IMR-90 (cell line): ENCODE measurements around the gene TVP23A. TPM values are rescaled to one million over a fixed set of nuclear protein-coding genes. Genes with fewer than 3 reads are reported as not detected.

Source experiments
- ATAC-seq: fragments of 200-7000 bp; cut with Tn5 transposase; 2 replicates; pipeline ENCODE4 v1.9.1; 2020; ENCODE audit warnings: low read depth, mild to moderate bottlenecking, moderate library complexity
- BruUV-seq: library from RNA; stranded (reverse); fragments of 400-500 nt; replicated peaks from 2 replicates; lab custom pipeline; 2021; lab: Mats Ljungman, UMichigan
- CTCF ChIA-PET: fragments of 300-600 bp; formaldehyde crosslinking; extraction: SDS; loops from one replicate; lab custom pipeline; 2021; ENCODE audit warnings: antibody characterized with exemption; lab: Yijun Ruan, JAX
- POLR2A ChIA-PET: fragments of 300-600 bp; sonication (Branson Sonifier 250); formaldehyde crosslinking; loops from one replicate; lab custom pipeline; 2022; ENCODE audit warnings: antibody characterized with exemption; ENCODE audit not compliant: unreplicated experiment; lab: Charles Lee
- DNase-seq: peaks from one replicate; pipeline ENCODE4 v3.0.0; 2013
- H2AFZ ChIP-seq: replicated peaks from 2 replicates; pipeline ENCODE3; 2013; ENCODE audit warnings: low read length, mild to moderate bottlenecking; ENCODE audit not compliant: poor library complexity
- H2AK5ac ChIP-seq: 2 replicates; pipeline ENCODE4 v1.6.1; 2013; ENCODE audit warnings: low read depth, low read length, inconsistent platforms
- H2AK9ac ChIP-seq: replicated peaks from 2 replicates; pipeline ENCODE3; 2013; ENCODE audit warnings: mild to moderate bottlenecking, low read depth, low read length, moderate library complexity; ENCODE audit not compliant: poor library complexity
- H2BK120ac ChIP-seq: 2 replicates; pipeline ENCODE4 v1.6.1; 2013; ENCODE audit warnings: low read depth, low read length, inconsistent platforms
- H2BK15ac ChIP-seq: 3 replicates; pipeline ENCODE4 v1.6.1; 2013; ENCODE audit warnings: low read depth, low read length, inconsistent platforms
- H2BK20ac ChIP-seq: 2 replicates; pipeline ENCODE4 v1.6.1; 2013; ENCODE audit warnings: low read depth, mild to moderate bottlenecking, inconsistent platforms, low read length, moderate library complexity
- H2BK5ac ChIP-seq: 2 replicates; pipeline ENCODE4 v1.6.1; 2013; ENCODE audit warnings: mild to moderate bottlenecking, low read depth, low read length, inconsistent platforms; ENCODE audit not compliant: poor library complexity, severe bottlenecking
- H3K14ac ChIP-seq: replicated peaks from 2 replicates; pipeline ENCODE4 v1.6.1; 2013; ENCODE audit warnings: low read depth, low read length, inconsistent platforms
- H3K18ac ChIP-seq: 2 replicates; pipeline ENCODE4 v1.6.1; 2013; ENCODE audit warnings: low read depth, low read length, control low read depth
- H3K23ac ChIP-seq: 2 replicates; pipeline ENCODE4 v1.6.1; 2013; ENCODE audit warnings: low read depth, low read length, inconsistent platforms
- H3K27ac ChIP-seq: 2 replicates; pipeline ENCODE4 v1.5.1; 2013; ENCODE audit warnings: mild to moderate bottlenecking, control low read depth, low read length; ENCODE audit not compliant: insufficient read depth
- H3K27me3 ChIP-seq: 2 replicates; pipeline ENCODE4 v1.6.1; 2013; ENCODE audit warnings: low read length; ENCODE audit not compliant: control insufficient read depth, insufficient read depth
- H3K36me3 ChIP-seq: 2 replicates; pipeline ENCODE4 v1.6.1; 2013; ENCODE audit warnings: low read length, mixed read lengths; ENCODE audit not compliant: control insufficient read depth, insufficient read depth
- H3K4ac ChIP-seq: 2 replicates; pipeline ENCODE4 v1.6.1; 2013; ENCODE audit warnings: low read depth, low read length, inconsistent platforms
- H3K4me1 ChIP-seq: 2 replicates; pipeline ENCODE4 v1.6.1; 2013; ENCODE audit warnings: low read length, mixed read lengths; ENCODE audit not compliant: control insufficient read depth, insufficient read depth
- H3K4me2 ChIP-seq: 2 replicates; pipeline ENCODE4 v1.6.1; 2013; ENCODE audit warnings: low read depth, mild to moderate bottlenecking, control low read depth, low read length, moderate library complexity
- H3K4me3 ChIP-seq: 2 replicates; pipeline ENCODE4 v1.5.1; 2013; ENCODE audit warnings: low read depth, mild to moderate bottlenecking, control low read depth, low read length, moderate library complexity; ENCODE audit not compliant: insufficient read depth
- H3K56ac ChIP-seq: 2 replicates; pipeline ENCODE4 v1.6.1; 2013; ENCODE audit warnings: low read length, inconsistent platforms; ENCODE audit not compliant: insufficient read depth; ENCODE audit errors: extremely low read depth
- H3K79me1 ChIP-seq, 2 experiments: 2 replicates each; pipeline ENCODE4 v1.6.1; 2013; ENCODE audit warnings: low read length in 2 of 2, inconsistent platforms in 1 of 2, low read depth in 1 of 2
- H3K9ac ChIP-seq: 2 replicates; pipeline ENCODE4 v1.6.1; 2013; ENCODE audit warnings: low read depth, low read length, control low read depth
- H3K9me1 ChIP-seq: 2 replicates; pipeline ENCODE4 v1.6.1; 2013; ENCODE audit warnings: low read length, inconsistent platforms; ENCODE audit not compliant: insufficient read depth
- H3K9me3 ChIP-seq: 2 replicates; pipeline ENCODE4 v1.6.1; 2013; ENCODE audit warnings: low read length; ENCODE audit not compliant: control insufficient read depth, insufficient read depth
- H4K20me1 ChIP-seq: 2 replicates; pipeline ENCODE4 v1.6.1; 2013; ENCODE audit warnings: low read length, inconsistent platforms; ENCODE audit not compliant: insufficient read depth
- H4K5ac ChIP-seq: 2 replicates; pipeline ENCODE4 v1.6.1; 2013; ENCODE audit warnings: mild to moderate bottlenecking, low read depth, low read length, control low read depth
- H4K8ac ChIP-seq, 2 experiments: 2 replicates each; pipeline ENCODE4 v1.6.1; 2013; ENCODE audit warnings: low read depth in 2 of 2, low read length in 2 of 2, control low read depth in 1 of 2, inconsistent platforms in 1 of 2
- H4K91ac ChIP-seq: 2 replicates; pipeline ENCODE4 v1.6.1; 2013; ENCODE audit warnings: low read depth, low read length, inconsistent platforms; ENCODE audit not compliant: insufficient read depth
- BHLHE40 ChIP-seq: fragments of 150-350 bp; IDR thresholded peaks from 2 replicates; pipeline ENCODE4 v1.6.1; 2016; ENCODE audit warnings: mild to moderate bottlenecking, low read depth, low read length
- CEBPB ChIP-seq: IDR thresholded peaks from 2 replicates; pipeline ENCODE4 v1.6.1; 2012; ENCODE audit warnings: low read depth, low read length, improper control_type of control experiment
- CHD1 ChIP-seq: IDR thresholded peaks from 2 replicates; pipeline ENCODE4 v1.6.1; 2012; ENCODE audit warnings: low read depth, low read length, improper control_type of control experiment
- ELK1 ChIP-seq: fragments of 150-350 bp; IDR thresholded peaks from 2 replicates; pipeline ENCODE4 v1.6.1; 2016; ENCODE audit warnings: low read depth, mild to moderate bottlenecking, low read length, moderate library complexity, borderline replicate concordance
- FOS ChIP-seq: fragments of 150-350 bp; IDR thresholded peaks from 2 replicates; pipeline ENCODE4 v1.6.1; 2016; ENCODE audit warnings: low read depth, low read length
- MAFK ChIP-seq: IDR thresholded peaks from 2 replicates; pipeline ENCODE4 v1.6.1; 2012; ENCODE audit warnings: low read depth, low read length, improper control_type of control experiment
- MAZ ChIP-seq: IDR thresholded peaks from 2 replicates; pipeline ENCODE4 v1.6.1; 2012; ENCODE audit warnings: low read depth, mild to moderate bottlenecking, low read length, improper control_type of control experiment, moderate library complexity, borderline replicate concordance
- MXI1 ChIP-seq: IDR thresholded peaks from 2 replicates; pipeline ENCODE4 v1.6.1; 2012; ENCODE audit warnings: low read depth, mild to moderate bottlenecking, low read length, moderate library complexity, borderline replicate concordance
- NFE2L2 ChIP-seq: fragments of 150-350 bp; IDR thresholded peaks from 2 replicates; pipeline ENCODE4 v1.6.1; 2016; ENCODE audit warnings: low read depth, mild to moderate bottlenecking, low read length
- POLR2A ChIP-seq: IDR thresholded peaks from 2 replicates; pipeline ENCODE4 v1.6.1; 2012; ENCODE audit warnings: mild to moderate bottlenecking, low read depth, low read length
- RAD21 ChIP-seq: IDR thresholded peaks from 2 replicates; pipeline ENCODE4 v1.6.1; 2012; ENCODE audit warnings: low read length, improper control_type of control experiment
- RCOR1 ChIP-seq: IDR thresholded peaks from 2 replicates; pipeline ENCODE4 v1.6.1; 2012; ENCODE audit warnings: mild to moderate bottlenecking, low read length, improper control_type of control experiment; ENCODE audit not compliant: insufficient replicate concordance
- RFX5 ChIP-seq: IDR thresholded peaks from 2 replicates; pipeline ENCODE4 v1.8.0; 2012; ENCODE audit warnings: low read depth, mild to moderate bottlenecking, low read length, moderate library complexity
- SMC3 ChIP-seq: fragments of 150-350 bp; IDR thresholded peaks from 2 replicates; pipeline ENCODE4 v1.6.1; 2016; ENCODE audit warnings: low read depth, mild to moderate bottlenecking, antibody characterized with exemption, low read length, moderate library complexity
- USF2 ChIP-seq: fragments of 150-350 bp; IDR thresholded peaks from 2 replicates; pipeline ENCODE4 v1.6.1; 2017; ENCODE audit warnings: mild to moderate bottlenecking, antibody characterized with exemption, low read length, low read depth
- WGBS, 2 experiments: methylation state at CpG; one replicate each; pipeline versions ENCODE4 v1.1.5 to v1.1.7; 2013; ENCODE audit warnings: missing lambda C conversion rate in 2 of 2; ENCODE audit not compliant: insufficient read length in 1 of 2; ENCODE audit errors: extremely low coverage in 2 of 2; 5-methylcytosine and 5-hydroxymethylcytosine counted together
- dilution Hi-C: fragments of 300-500 bp; cut with HindIII; formaldehyde crosslinking; loops from one replicate; pipeline ENCODE4 v1.14.3; 2018; ENCODE audit warnings: low sequenced_read_pairs; ENCODE audit not compliant: unreplicated experiment
- in situ Hi-C: fragments of 300-500 bp; cut with MboI; formaldehyde crosslinking; loops from 3 replicates; pipeline ENCODE4 v1.14.3; 2019; ENCODE audit warnings: low sequenced_read_pairs, inconsistent platforms, mixed read lengths
- intact Hi-C: fragments of 100-400 bp; cut with micrococcal nuclease; formaldehyde crosslinking; loops from 2 replicates; pipeline ENCODE4 v1.10.0; 2022
- polyA plus RNA-seq, 3 experiments: library from polyadenylated mRNA; depleted of rRNA; stranded (reverse); fragments of >200 nt; gene quantifications; 2 replicates each; pipeline ENCODE4 v1.2.3, GENCODE V29; 2012; ENCODE audit warnings: low replicate concordance in 1 of 3
- total RNA-seq: library from RNA; depleted of rRNA; stranded (reverse); fragments of >200 nt; gene quantifications from 2 replicates; pipeline ENCODE4 v1.2.3, GENCODE V29; 2012
- TF ChIP-seq, protein P1 (sequence below): conservative IDR thresholded peaks from 2 replicates; pipeline ENCODE4 v1.5.1; 2012; ENCODE audit warnings: mild to moderate bottlenecking, low read depth, low read length, improper control_type of control experiment

The TVP23A gene
- total and polyA plus RNA-seq, 2 of the 4 experiments (the other 2 are of a cell fraction), result not detected

- no peak overlapping the region for H3K23ac ChIP-seq
- no peak for DNase-seq
- no peak overlapping the region for H3K4me2 ChIP-seq
- ChIA-PET POLR2A (no interaction called here), CTCF (no interaction called here)
- intact Hi-C loops (no loop called here), in situ Hi-C loops (no loop called here), dilution Hi-C loops (no loop called here)
- no peaks in the 10 kb centered on the region for H3K4me1 ChIP-seq
- no peak overlapping the region for H2AFZ ChIP-seq
- no peak overlapping the region for H3K18ac ChIP-seq
- H2BK15ac ChIP-seq, result no peak overlapping the region
- TF ChIP-seq, protein P1, sequence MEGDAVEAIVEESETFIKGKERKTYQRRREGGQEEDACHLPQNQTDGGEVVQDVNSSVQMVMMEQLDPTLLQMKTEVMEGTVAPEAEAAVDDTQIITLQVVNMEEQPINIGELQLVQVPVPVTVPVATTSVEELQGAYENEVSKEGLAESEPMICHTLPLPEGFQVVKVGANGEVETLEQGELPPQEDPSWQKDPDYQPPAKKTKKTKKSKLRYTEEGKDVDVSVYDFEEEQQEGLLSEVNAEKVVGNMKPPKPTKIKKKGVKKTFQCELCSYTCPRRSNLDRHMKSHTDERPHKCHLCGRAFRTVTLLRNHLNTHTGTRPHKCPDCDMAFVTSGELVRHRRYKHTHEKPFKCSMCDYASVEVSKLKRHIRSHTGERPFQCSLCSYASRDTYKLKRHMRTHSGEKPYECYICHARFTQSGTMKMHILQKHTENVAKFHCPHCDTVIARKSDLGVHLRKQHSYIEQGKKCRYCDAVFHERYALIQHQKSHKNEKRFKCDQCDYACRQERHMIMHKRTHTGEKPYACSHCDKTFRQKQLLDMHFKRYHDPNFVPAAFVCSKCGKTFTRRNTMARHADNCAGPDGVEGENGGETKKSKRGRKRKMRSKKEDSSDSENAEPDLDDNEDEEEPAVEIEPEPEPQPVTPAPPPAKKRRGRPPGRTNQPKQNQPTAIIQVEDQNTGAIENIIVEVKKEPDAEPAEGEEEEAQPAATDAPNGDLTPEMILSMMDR, result no peak
- no peak for TF ChIP-seq USF2
- no peak for TF ChIP-seq SMC3
- no peak for TF ChIP-seq CEBPB
- no peak for TF ChIP-seq POLR2A
- TF ChIP-seq ELK1, result no peak
- TF ChIP-seq RFX5, result no peak
- TF ChIP-seq RAD21, result no peak
- TF ChIP-seq BHLHE40, result no peak
- TF ChIP-seq RCOR1, result no peak
- TF ChIP-seq FOS, result no peak
- no peak for TF ChIP-seq MAZ
- no peak for TF ChIP-seq CHD1
- TF ChIP-seq MAFK, result no peak
- TF ChIP-seq MXI1, result no peak
- TF ChIP-seq NFE2L2, result no peak
- H3K9me1 ChIP-seq, result no peaks in the 10 kb centered on the region
- H3K4ac ChIP-seq, result no peak overlapping the region
- H3K36me3 ChIP-seq, result no peaks in the 10 kb centered on the region
- H4K8ac ChIP-seq, result no peak overlapping the region
- no peak overlapping the region for H3K56ac ChIP-seq
- H4K91ac ChIP-seq, result no peak overlapping the region
- no TSS peak for BruUV-seq
- no peak overlapping the region for H2AK5ac ChIP-seq
- H3K9me3 ChIP-seq, result no peaks in the 10 kb centered on the region
- no peak overlapping the region for H2BK5ac ChIP-seq
- no peak overlapping the region for H3K27ac ChIP-seq
- no peak overlapping the region for H3K4me3 ChIP-seq
- no peaks in the 10 kb centered on the region for H3K79me1 ChIP-seq
- H3K27me3 ChIP-seq, result peaks cover 12% of the 10 kb centered on the region; the same call in 1 of the 2 replicates
- no peak for ATAC-seq
- no peak overlapping the region for H3K9ac ChIP-seq
- WGBS, 2 experiments, result no CpG with 5 or more reads among the region's 9 CpGs
- H2AK9ac ChIP-seq, result no peak overlapping the region
- no peak overlapping the region for H3K14ac ChIP-seq
- no peak overlapping the region for H2BK20ac ChIP-seq
- no peak overlapping the region for H4K5ac ChIP-seq
- no peak overlapping the region for H2BK120ac ChIP-seq
- no peaks in the 10 kb centered on the region for H4K20me1 ChIP-seq
Measured at GRCh38 chr16:10805334-10805733, 13.3 kb downstream of the TVP23A start.
